GM12878 (cell line): ENCODE results near the gene UFL1. TPM values are rescaled to one million over a fixed set of nuclear protein-coding genes. Genes with fewer than 3 reads are reported as not detected.

ENCODE experiments used
- ATAC-seq: fragments of 200-7000 bp; cut with Tn5 transposase; 3 replicates; pipeline ENCODE4 v1.9.1; 2020; ENCODE audit warnings: mild to moderate bottlenecking, moderate library complexity
- BruUV-seq: library from RNA; stranded (reverse); fragments of 400-500 nt; replicated peaks from 2 replicates; lab custom pipeline; 2021; lab: Mats Ljungman, UMichigan
- CTCF ChIA-PET: fragments of 300-600 bp; sonication (Branson Sonifier 250); formaldehyde crosslinking; extraction: SDS; loops from one replicate; lab custom pipeline; 2021; ENCODE audit warnings: inconsistent platforms; lab: Yijun Ruan, JAX
- POLR2A ChIA-PET: fragments of 350-600 bp; formaldehyde crosslinking; extraction: SDS; loops from one replicate; lab custom pipeline; 2021; ENCODE audit warnings: inconsistent platforms; lab: Charles Lee
- RAD21 ChIA-PET: fragments of 300-600 bp; sonication (Branson Sonifier 250); formaldehyde crosslinking; loops from one replicate; lab custom pipeline; 2023; ENCODE audit warnings: antibody characterized with exemption; ENCODE audit not compliant: unreplicated experiment; lab: Charles Lee
- SMC1A ChIA-PET: fragments of 300-600 bp; sonication (Branson Sonifier 250); formaldehyde crosslinking; loops from one replicate; lab custom pipeline; 2023; ENCODE audit not compliant: unreplicated experiment, uncharacterized antibody; lab: Charles Lee
- DNase-seq: peaks from one replicate; pipeline ENCODE4 v3.0.0-alpha.2; 2011; ENCODE audit warnings: low read depth, low spot score
- FAIRE-seq: peaks from 3 replicates; lab custom pipeline; 2011; peaks lifted over from hg19 to GRCh38; lab: Jason Lieb, UNC
- H2AFZ ChIP-seq: 2 replicates; pipeline ENCODE4 v1.6.0; 2011; ENCODE audit warnings: low read depth, low read length, control low read depth; ENCODE audit not compliant: control insufficient read depth
- H3K27ac ChIP-seq: 2 replicates; pipeline ENCODE4 v1.5.1; 2011; ENCODE audit warnings: control low read depth; ENCODE audit not compliant: control insufficient read depth, insufficient read depth
- H3K27me3 ChIP-seq, 2 experiments: replicated peaks in 1 of 2; 2 replicates each; pipeline versions ENCODE4 v1.6.0 to v1.6.1; 2011; ENCODE audit warnings: low read length in 1 of 2; ENCODE audit not compliant: control insufficient read depth in 2 of 2, insufficient read depth in 2 of 2
- H3K36me3 ChIP-seq, 2 experiments: 2 replicates each; pipeline ENCODE4 v1.5.1; 2011; ENCODE audit warnings: low read length in 1 of 2; ENCODE audit not compliant: control insufficient read depth in 2 of 2, insufficient read depth in 2 of 2
- H3K4me1 ChIP-seq: 2 replicates; pipeline ENCODE4 v1.6.1; 2011; ENCODE audit warnings: mild to moderate bottlenecking, low read length, moderate library complexity, mixed read lengths; ENCODE audit not compliant: control insufficient read depth, insufficient read depth
- H3K4me2 ChIP-seq: 2 replicates; pipeline ENCODE4 v1.6.0; 2011; ENCODE audit warnings: control low read depth; ENCODE audit not compliant: control insufficient read depth, insufficient read depth
- H3K4me3 ChIP-seq: fragments of 200-600 bp; sonication (generic); 2 replicates; pipeline ENCODE4 v1.5.1; 2016
- H3K79me2 ChIP-seq: 2 replicates; pipeline ENCODE4 v1.6.0; 2011; ENCODE audit warnings: low read length; ENCODE audit not compliant: control insufficient read depth, insufficient read depth
- H3K9ac ChIP-seq: 2 replicates; pipeline ENCODE4 v1.8.0; 2011; ENCODE audit warnings: low read length, control low read depth, mixed read lengths; ENCODE audit not compliant: control insufficient read depth, insufficient read depth
- H3K9me3 ChIP-seq: replicated peaks from 3 replicates; pipeline ENCODE4 v1.5.1; 2011; ENCODE audit warnings: mild to moderate bottlenecking, low read length; ENCODE audit not compliant: control insufficient read depth, insufficient read depth
- H4K20me1 ChIP-seq: 2 replicates; pipeline ENCODE4 v1.6.0; 2011; ENCODE audit not compliant: control insufficient read depth, insufficient read depth
- BACH1 ChIP-seq: fragments of 450-650 bp; IDR thresholded peaks from 2 replicates; pipeline ENCODE4 v1.6.1; 2017; ENCODE audit warnings: mild to moderate bottlenecking, borderline replicate concordance
- GABPA ChIP-seq: IDR thresholded peaks from 2 replicates; pipeline ENCODE4 v1.6.1; 2014; ENCODE audit warnings: antibody characterized with exemption, low read depth, mild to moderate bottlenecking, inconsistent platforms
- MEF2B ChIP-seq: fragments of 450-650 bp; IDR thresholded peaks from 2 replicates; pipeline ENCODE4 v1.6.1; 2018; ENCODE audit warnings: mild to moderate bottlenecking, moderate library complexity; ENCODE audit not compliant: partially characterized antibody, poor library complexity, severe bottlenecking
- in situ Hi-C: fragments of 300-500 bp; cut with MboI; formaldehyde crosslinking; loops from 9 replicates; pipeline ENCODE4 v1.14.3; 2018; ENCODE audit warnings: mixed read lengths
- intact Hi-C: fragments of 100-400 bp; cut with micrococcal nuclease; formaldehyde crosslinking; loops from one replicate; pipeline ENCODE4 v1.14.2; 2022; ENCODE audit not compliant: unreplicated experiment
- polyA plus RNA-seq, 11 experiments: library from polyadenylated mRNA; depleted of rRNA in 4 of 11; unstranded in 6 of 11; stranded (reverse) in 5 of 11; fragments of >200 nt; fragmentation: Nextera tagmentation in 4 of 11; fragmentation: Illumina TruSeq in 1 of 11; extraction: Ambion mirVana in 4 of 11; extraction: Trizol in 1 of 11; gene quantifications; 1 replicate in 1 of 11; 2 replicates in 10 of 11; pipeline versions ENCODE4 v1.2.1 to v1.2.3, GENCODE V29; 2011 to 2016; ENCODE audit warnings: inconsistent platforms in 2 of 11, missing spikeins in 2 of 11, low read depth in 1 of 11
- total RNA-seq, 4 experiments: library from RNA; depleted of rRNA in 3 of 4; stranded (reverse); fragments of >200 nt in 3 of 4; fragmentation: Illumina TruSeq in 1 of 4; extraction: Trizol in 1 of 4; gene quantifications; 2 replicates each; pipeline versions ENCODE4 v1.2.1 to v1.2.3, GENCODE V29; 2013 to 2021
- TF ChIP-seq, protein P1 (sequence below): fragments of 150-350 bp; IDR thresholded peaks from 2 replicates; pipeline ENCODE4 v1.6.1; 2016; ENCODE audit warnings: low read depth, low read length

UFL1 gene
- total and polyA plus RNA-seq, 10 of the 15 experiments (the other 5 are each of a cell fraction or from before 2014, with no cell fraction given) = 13.8 to 29.3 (median 24.4) TPM

DNA sequence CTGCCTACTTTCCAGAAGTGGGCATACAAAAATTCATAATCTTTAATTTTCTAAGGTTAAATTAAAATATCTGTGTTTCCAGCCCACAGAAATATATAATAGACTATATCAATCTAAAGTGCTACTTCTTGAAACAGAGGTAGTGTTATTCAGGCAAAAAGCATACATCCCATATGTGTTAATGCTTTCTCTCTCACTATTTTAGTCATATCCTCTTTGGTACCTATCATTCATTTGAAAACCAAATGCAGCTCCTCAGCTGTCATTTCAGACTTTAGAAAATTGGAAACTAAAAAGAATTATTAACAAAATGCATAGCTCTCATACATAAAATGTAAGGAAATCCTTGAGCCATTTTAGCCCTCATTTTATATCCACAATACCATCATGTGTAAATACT lies 42.2 kb downstream of the UFL1 start:
- CTCF ChIA-PET = interaction anchor here (1.2 to 1.3 kb wide), 2 partner anchors 9 to 11 kb away, joined by 3 to 5 read pairs; no protein-coding TSS in a partner anchor
- ATAC-seq = peak; percentile 69
- H3K4me2 ChIP-seq = no peak overlapping the region
- no TSS peak for BruUV-seq
- intact Hi-C loops = no loop called here
- TF ChIP-seq MEF2B = no peak
- no peak for TF ChIP-seq GABPA
- no peak for TF ChIP-seq BACH1
- TF ChIP-seq, protein P1, sequence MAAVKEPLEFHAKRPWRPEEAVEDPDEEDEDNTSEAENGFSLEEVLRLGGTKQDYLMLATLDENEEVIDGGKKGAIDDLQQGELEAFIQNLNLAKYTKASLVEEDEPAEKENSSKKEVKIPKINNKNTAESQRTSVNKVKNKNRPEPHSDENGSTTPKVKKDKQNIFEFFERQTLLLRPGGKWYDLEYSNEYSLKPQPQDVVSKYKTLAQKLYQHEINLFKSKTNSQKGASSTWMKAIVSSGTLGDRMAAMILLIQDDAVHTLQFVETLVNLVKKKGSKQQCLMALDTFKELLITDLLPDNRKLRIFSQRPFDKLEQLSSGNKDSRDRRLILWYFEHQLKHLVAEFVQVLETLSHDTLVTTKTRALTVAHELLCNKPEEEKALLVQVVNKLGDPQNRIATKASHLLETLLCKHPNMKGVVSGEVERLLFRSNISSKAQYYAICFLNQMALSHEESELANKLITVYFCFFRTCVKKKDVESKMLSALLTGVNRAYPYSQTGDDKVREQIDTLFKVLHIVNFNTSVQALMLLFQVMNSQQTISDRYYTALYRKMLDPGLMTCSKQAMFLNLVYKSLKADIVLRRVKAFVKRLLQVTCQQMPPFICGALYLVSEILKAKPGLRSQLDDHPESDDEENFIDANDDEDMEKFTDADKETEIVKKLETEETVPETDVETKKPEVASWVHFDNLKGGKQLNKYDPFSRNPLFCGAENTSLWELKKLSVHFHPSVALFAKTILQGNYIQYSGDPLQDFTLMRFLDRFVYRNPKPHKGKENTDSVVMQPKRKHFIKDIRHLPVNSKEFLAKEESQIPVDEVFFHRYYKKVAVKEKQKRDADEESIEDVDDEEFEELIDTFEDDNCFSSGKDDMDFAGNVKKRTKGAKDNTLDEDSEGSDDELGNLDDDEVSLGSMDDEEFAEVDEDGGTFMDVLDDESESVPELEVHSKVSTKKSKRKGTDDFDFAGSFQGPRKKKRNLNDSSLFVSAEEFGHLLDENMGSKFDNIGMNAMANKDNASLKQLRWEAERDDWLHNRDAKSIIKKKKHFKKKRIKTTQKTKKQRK = no peak
- TF ChIP-seq, all 136 proteins: peak for 0
- H4K20me1 ChIP-seq = no peaks in the 10 kb centered on the region
- DNase-seq (no peak), FAIRE-seq (no peak)
- H3K9ac ChIP-seq = no peak overlapping the region
- no peak overlapping the region for H3K4me3 ChIP-seq
- RAD21 ChIA-PET = interaction anchor here (1.2 kb wide), 1 partner anchor 14 kb away, joined by 3 read pairs; no protein-coding TSS in a partner anchor
- no peaks in the 10 kb centered on the region for H3K79me2 ChIP-seq
- H3K27me3 ChIP-seq = no peaks in the 10 kb centered on the region
- H3K36me3 ChIP-seq = no peaks in the 10 kb centered on the region
- no peak overlapping the region for H3K27ac ChIP-seq
- no peaks in the 10 kb centered on the region for H3K4me1 ChIP-seq
- SMC1A ChIA-PET = interaction anchor here (0.9 to 1.0 kb wide), 3 partner anchors 14 to 44 kb away, joined by 3 to 4 read pairs (median 3); no protein-coding TSS in a partner anchor
- no peaks in the 10 kb centered on the region for H3K9me3 ChIP-seq
- H2AFZ ChIP-seq = no peak overlapping the region
- in situ Hi-C loops = no loop called here
- POLR2A ChIA-PET = interaction anchor here (0.5 kb wide), 1 partner anchor 339 kb away, joined by 3 read pairs; no protein-coding TSS in a partner anchor
